Osteoblast (primary cell): ENCODE data around the gene COQ7. TPM values are rescaled to one million over a fixed set of nuclear protein-coding genes. Genes with fewer than 3 reads are reported as not detected.

Source experiments
- DNase-seq: peaks from one replicate; pipeline ENCODE4 v3.0.0; 2011; ENCODE audit warnings: low spot score, mixed read lengths; ENCODE audit not compliant: insufficient read length; ENCODE audit errors: missing footprints
- H2AFZ ChIP-seq: 2 replicates; pipeline ENCODE4 v1.6.0; 2011; ENCODE audit warnings: mild to moderate bottlenecking, low read length
- H3K27ac ChIP-seq: 2 replicates; pipeline ENCODE4 v1.5.1; 2011; ENCODE audit warnings: mild to moderate bottlenecking, low read depth, low read length, moderate library complexity
- H3K27me3 ChIP-seq: 2 replicates; pipeline ENCODE4 v1.6.0; 2012; ENCODE audit warnings: mild to moderate bottlenecking, control low read depth, inconsistent platforms, low read length, moderate library complexity; ENCODE audit not compliant: insufficient read depth
- H3K36me3 ChIP-seq: 2 replicates; pipeline ENCODE4 v1.5.1; 2011; ENCODE audit warnings: mild to moderate bottlenecking, low read length, control low read depth, moderate library complexity; ENCODE audit not compliant: insufficient read depth
- H3K4me1 ChIP-seq: 2 replicates; pipeline ENCODE4 v1.5.1; 2011; ENCODE audit warnings: mild to moderate bottlenecking, low read length, control low read depth, moderate library complexity; ENCODE audit not compliant: insufficient read depth
- H3K4me2 ChIP-seq: 2 replicates; pipeline ENCODE4 v1.6.0; 2011; ENCODE audit warnings: mild to moderate bottlenecking, low read length; ENCODE audit not compliant: insufficient read depth
- H3K4me3 ChIP-seq: fragments of 200-600 bp; sonication (generic); 3 replicates; pipeline ENCODE4 v1.5.1; 2012; ENCODE audit warnings: mild to moderate bottlenecking, low read length, inconsistent platforms; ENCODE audit not compliant: insufficient read depth
- H3K79me2 ChIP-seq: 2 replicates; pipeline ENCODE4 v1.6.0; 2012; ENCODE audit warnings: mild to moderate bottlenecking, low read length, control low read depth, inconsistent platforms; ENCODE audit not compliant: insufficient read depth
- H3K9me3 ChIP-seq: 2 replicates; pipeline ENCODE4 v1.5.1; 2011; ENCODE audit warnings: low read depth, low read length, control low read depth
- H4K20me1 ChIP-seq: 2 replicates; pipeline ENCODE4 v1.6.0; 2012; ENCODE audit warnings: mild to moderate bottlenecking, low read length, control low read depth; ENCODE audit not compliant: insufficient read depth
- total RNA-seq: library from RNA; depleted of rRNA; stranded (reverse); fragments of >200 nt; gene quantifications from 2 replicates; pipeline ENCODE4 v1.2.3, GENCODE V29; 2012
- TF ChIP-seq, protein P1 (sequence below): IDR thresholded peaks from 2 replicates; pipeline ENCODE4 v1.5.1; 2011; ENCODE audit warnings: mild to moderate bottlenecking, low read depth, low read length, moderate library complexity; ENCODE audit errors: extremely low read depth

COQ7 gene
- total RNA-seq, 1 donor: 17.4 TPM

DNA sequence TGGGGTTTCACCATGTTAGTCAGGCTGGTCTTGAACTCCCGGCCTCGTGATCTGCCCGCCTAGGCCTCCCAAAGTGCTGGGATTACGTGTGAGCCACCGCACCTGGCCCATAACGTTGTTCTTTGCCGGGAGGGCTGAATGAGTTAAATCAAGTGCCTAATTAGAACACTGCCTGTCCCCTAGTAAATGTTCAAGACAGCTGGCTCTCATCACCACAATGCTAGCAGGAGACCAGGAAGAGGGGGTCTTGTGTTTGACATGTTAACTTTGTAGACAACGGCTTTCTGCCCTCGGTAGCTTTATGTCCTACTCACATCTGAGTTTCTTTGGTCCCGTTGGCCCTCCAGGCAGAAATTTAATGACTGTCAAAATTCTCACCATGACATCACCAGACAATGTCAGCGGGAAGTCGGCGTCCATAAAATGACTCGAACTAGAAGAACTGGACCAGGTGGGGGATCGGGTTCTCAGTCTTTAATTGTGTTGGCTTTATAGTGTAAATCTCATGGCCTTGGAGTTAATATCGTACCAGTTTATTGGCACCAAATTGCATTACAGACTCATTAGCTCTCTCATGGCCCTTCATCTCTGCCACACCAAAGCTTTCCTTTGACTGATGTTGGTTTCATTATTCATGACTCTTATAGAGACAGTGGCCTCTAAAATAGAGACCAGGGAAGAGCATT lies 34.9 kb downstream of the COQ7 start:
- TF ChIP-seq, protein P1, sequence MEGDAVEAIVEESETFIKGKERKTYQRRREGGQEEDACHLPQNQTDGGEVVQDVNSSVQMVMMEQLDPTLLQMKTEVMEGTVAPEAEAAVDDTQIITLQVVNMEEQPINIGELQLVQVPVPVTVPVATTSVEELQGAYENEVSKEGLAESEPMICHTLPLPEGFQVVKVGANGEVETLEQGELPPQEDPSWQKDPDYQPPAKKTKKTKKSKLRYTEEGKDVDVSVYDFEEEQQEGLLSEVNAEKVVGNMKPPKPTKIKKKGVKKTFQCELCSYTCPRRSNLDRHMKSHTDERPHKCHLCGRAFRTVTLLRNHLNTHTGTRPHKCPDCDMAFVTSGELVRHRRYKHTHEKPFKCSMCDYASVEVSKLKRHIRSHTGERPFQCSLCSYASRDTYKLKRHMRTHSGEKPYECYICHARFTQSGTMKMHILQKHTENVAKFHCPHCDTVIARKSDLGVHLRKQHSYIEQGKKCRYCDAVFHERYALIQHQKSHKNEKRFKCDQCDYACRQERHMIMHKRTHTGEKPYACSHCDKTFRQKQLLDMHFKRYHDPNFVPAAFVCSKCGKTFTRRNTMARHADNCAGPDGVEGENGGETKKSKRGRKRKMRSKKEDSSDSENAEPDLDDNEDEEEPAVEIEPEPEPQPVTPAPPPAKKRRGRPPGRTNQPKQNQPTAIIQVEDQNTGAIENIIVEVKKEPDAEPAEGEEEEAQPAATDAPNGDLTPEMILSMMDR: no peak
- Histone ChIP-seq H3K4me2 (no peak overlapping the region), H3K36me3 (no peaks in the 10 kb centered on the region), H3K27me3 (no peaks in the 10 kb centered on the region), H3K9me3 (no peaks in the 10 kb centered on the region), H3K4me3 (no peak overlapping the region), H4K20me1 (no peaks in the 10 kb centered on the region), H2AFZ (no peak overlapping the region), H3K27ac (no peak overlapping the region), H3K79me2 (no peaks in the 10 kb centered on the region), H3K4me1 (peaks cover under 1% of the 10 kb centered on the region)
- peak; percentile 42 for DNase-seq

DNA sequence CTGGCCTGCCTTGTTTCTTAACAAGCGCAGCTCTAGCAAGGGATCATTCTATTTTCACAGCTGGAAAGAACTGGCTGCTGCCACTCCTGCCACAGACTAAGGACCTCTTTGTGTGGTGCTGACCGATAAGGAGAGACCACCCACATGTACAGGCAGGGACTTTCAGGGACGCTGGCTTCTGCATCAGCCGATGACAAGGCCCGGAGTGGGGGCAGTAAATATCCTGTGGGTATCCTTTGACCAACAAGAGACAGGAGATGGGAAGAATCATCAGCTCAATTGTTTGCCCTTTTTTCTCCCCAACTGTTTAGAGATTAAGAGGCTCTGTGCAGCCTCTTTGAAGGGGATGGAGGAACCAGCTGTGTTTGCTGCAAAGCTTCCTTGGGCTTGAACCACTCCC lies 37.2 kb downstream of the COQ7 start:
- H3K4me1 ChIP-seq: peaks cover 7% of the 10 kb centered on the region
- no peak overlapping the region for H3K4me3 ChIP-seq
- H3K27me3 ChIP-seq: no peaks in the 10 kb centered on the region
- no peak overlapping the region for H3K4me2 ChIP-seq
- H3K9me3 ChIP-seq: no peaks in the 10 kb centered on the region
- no peaks in the 10 kb centered on the region for H4K20me1 ChIP-seq
- H3K27ac ChIP-seq: no peak overlapping the region
- H3K79me2 ChIP-seq: no peaks in the 10 kb centered on the region
- no peak for DNase-seq
- no peak overlapping the region for H2AFZ ChIP-seq
- TF ChIP-seq, protein P1: no peak
- H3K36me3 ChIP-seq: no peaks in the 10 kb centered on the region

DNA sequence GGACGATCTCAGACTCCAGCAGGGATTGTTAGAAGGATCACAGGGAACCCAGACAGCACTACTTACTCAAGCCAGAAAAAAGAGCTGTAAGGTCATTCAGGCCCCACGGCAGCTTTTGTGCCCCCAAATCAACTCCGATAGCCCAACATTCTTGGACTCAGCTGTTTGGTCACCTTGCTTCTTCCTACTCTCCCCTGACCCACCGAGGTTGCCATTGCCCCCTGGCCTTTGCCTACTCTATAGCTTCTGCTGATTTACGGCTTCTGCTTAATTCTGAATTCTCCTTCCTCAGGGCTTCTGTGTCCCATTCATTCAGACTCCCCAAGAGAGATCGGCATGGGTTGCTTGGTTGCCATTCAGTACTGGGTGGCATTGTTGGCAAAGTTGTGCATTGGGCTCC lies 37.7 kb downstream of the COQ7 start:
- Histone ChIP-seq H3K4me2 (no peak overlapping the region), H3K4me1 (peaks cover 7% of the 10 kb centered on the region), H3K27ac (no peak overlapping the region), H2AFZ (no peak overlapping the region), H3K4me3 (no peak overlapping the region), H3K79me2 (no peaks in the 10 kb centered on the region), H3K27me3 (no peaks in the 10 kb centered on the region), H4K20me1 (no peaks in the 10 kb centered on the region), H3K9me3 (no peaks in the 10 kb centered on the region), H3K36me3 (no peaks in the 10 kb centered on the region)
- DNase-seq: peak; percentile 63
- TF ChIP-seq, protein P1: no peak

- no peaks in the 10 kb centered on the region for H3K27me3 ChIP-seq
- H2AFZ ChIP-seq: no peak overlapping the region
- DNase-seq: peak; percentile 37
- H3K4me2 ChIP-seq: no peak overlapping the region
- no peaks in the 10 kb centered on the region for H4K20me1 ChIP-seq
- no peak overlapping the region for H3K27ac ChIP-seq
- no peaks in the 10 kb centered on the region for H3K36me3 ChIP-seq
- peaks cover 7% of the 10 kb centered on the region for H3K4me1 ChIP-seq
- no peaks in the 10 kb centered on the region for H3K79me2 ChIP-seq
- no peak overlapping the region for H3K4me3 ChIP-seq
- H3K9me3 ChIP-seq: no peaks in the 10 kb centered on the region
- TF ChIP-seq, protein P1: no peak
Measured at GRCh38 chr16:19105891-19106624, 38.6 kb downstream of the COQ7 start.
